ENCODE measurements around the gene GABPB2. TPM values are rescaled to one million over a fixed set of nuclear protein-coding genes. Genes with fewer than 3 reads are reported as not detected.

GABPB2 gene
- total RNA-seq, 2 donors from 2014 or later = 4.3 to 9.1 TPM

DNA sequence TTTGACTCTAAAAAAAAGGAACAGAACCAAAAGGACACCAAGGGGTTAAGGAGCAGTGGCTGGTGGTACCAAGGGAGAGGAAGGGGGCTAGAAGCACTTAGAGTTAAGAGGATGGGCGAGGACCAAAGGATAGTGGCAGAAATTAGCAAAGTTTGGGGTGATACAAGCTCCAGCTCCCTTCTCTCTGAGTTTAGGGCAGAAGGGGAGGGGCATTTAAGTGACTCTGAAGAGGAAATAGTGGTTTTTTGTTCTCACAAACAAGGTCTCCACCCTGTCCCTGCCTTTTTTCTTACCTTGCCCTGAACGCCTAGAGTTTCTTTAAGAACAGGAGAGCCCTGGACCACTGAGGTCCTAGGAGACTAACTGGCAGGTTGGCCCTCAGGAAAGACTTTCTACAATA is 14.4 kb upstream of the GABPB2 start:
- H3K27ac ChIP-seq = peak overlapping the region; percentile 8 to 97 (median 59)
- H3K36me3 ChIP-seq (replicated peaks in 1 of 2; ENCODE audit: insufficient read depth in 1 of 2, low read depth in 2 of 2) = peaks cover 0 to 18% of the 10 kb centered on the region in 2 donors
- no peak overlapping the region for H3K4me3 ChIP-seq
- 37 to 48% methylated on average over 2 of the region's 2 CpGs for WGBS, 2 donors
- H3K4me1 ChIP-seq = peaks cover 35% of the 10 kb centered on the region
- TF ChIP-seq, protein P1, sequence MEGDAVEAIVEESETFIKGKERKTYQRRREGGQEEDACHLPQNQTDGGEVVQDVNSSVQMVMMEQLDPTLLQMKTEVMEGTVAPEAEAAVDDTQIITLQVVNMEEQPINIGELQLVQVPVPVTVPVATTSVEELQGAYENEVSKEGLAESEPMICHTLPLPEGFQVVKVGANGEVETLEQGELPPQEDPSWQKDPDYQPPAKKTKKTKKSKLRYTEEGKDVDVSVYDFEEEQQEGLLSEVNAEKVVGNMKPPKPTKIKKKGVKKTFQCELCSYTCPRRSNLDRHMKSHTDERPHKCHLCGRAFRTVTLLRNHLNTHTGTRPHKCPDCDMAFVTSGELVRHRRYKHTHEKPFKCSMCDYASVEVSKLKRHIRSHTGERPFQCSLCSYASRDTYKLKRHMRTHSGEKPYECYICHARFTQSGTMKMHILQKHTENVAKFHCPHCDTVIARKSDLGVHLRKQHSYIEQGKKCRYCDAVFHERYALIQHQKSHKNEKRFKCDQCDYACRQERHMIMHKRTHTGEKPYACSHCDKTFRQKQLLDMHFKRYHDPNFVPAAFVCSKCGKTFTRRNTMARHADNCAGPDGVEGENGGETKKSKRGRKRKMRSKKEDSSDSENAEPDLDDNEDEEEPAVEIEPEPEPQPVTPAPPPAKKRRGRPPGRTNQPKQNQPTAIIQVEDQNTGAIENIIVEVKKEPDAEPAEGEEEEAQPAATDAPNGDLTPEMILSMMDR (IDR thresholded peaks at IDR 0.05) = no peak
- TF ChIP-seq POLR2A (IDR thresholded peaks at IDR 0.05) = no peak
- H3K27me3 ChIP-seq = no peaks in the 10 kb centered on the region
- ATAC-seq (no peak), DNase-seq (no peak)
- no peaks in the 10 kb centered on the region for H3K9me3 ChIP-seq
- intact Hi-C loops (cut with DNase I) = no loop called here

DNA sequence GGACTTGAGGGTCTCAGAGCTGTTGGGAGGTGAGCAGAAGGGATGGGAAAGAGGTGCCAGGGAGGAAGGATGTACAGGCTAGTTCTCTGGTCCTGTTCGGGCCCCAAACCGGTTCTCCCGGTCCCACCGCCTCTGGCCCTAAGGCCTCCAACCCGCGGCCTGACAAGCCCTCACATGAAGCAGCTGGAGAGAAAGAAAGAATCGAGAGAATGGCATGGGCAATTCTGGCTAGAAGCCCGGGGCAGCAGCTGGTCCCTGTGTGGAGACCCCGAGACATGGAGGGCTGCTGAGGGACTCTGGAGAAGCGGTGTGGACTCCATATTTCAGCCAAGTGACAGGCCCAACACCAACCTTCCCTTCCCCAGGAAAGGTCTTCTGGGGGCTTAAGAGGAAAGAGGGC is 11.9 kb upstream of the GABPB2 start:
- H3K4me1 ChIP-seq = peaks cover 35% of the 10 kb centered on the region
- H3K4me3 ChIP-seq = peak overlapping the region; percentile 29 to 97
- intact Hi-C loops (cut with DNase I) = no loop called here
- no peaks in the 10 kb centered on the region for H3K9me3 ChIP-seq
- no peak for TF ChIP-seq POLR2A (IDR thresholded peaks at IDR 0.05)
- TF ChIP-seq, protein P1 (IDR thresholded peaks at IDR 0.05) = no peak
- H3K27me3 ChIP-seq = no peaks in the 10 kb centered on the region
- 0% methylated on average over 10 of the region's 10 CpGs for WGBS, 2 donors
- H3K36me3 ChIP-seq (replicated peaks in 1 of 2; ENCODE audit: insufficient read depth in 1 of 2, low read depth in 2 of 2) = peaks cover 0 to 12% of the 10 kb centered on the region in 2 donors
- ATAC-seq (peak; percentile 49), DNase-seq (peak; percentile 70 to 85 (median 80))
- peak overlapping the region; percentile 79 to 97 (median 89) for H3K27ac ChIP-seq

DNA sequence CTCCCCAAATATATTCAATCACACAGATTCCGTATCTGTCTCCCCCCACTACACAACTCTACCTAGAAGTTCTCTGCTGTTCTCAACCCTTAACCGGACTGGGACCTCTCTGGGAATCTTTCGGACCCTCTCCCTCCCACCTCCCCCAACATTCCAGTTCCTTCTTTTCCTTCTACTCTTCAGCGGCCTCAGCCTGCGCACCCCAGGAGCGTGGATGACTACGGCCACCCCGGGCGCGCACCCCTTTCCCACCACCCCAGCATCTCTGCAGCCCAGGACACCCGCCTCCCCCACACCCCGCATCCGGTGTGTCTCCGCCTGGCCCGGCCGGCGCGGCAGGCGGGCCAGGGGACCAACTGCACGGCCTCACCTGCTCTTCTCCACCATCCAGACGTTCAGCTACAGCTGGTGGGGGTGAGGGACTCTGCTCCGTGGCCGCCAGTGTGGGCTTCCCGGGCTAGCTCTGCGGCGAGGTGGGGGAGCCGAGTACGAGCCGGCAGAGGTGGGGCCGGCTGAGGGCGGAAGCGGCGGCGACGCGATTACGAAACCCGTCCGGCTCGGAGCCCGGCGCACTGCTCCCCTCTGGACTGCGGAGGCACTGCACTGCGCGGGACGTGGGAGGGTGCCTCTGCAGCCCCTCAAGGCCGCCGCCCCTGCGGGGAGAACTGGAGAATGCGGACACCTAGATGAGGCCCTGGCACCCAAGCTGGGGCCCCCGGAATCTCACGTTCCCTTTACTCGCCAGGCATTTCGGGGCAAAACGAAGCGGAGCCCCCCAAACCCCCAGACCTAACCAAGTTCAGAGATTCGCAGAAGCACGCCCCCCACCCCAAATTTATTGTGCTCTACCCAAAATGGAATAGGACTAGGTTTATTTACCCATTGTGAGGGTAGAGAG is 11.2 kb upstream of the GABPB2 start, which contains the start of gene CDC42SE1:
Gene CDC42SE1, minus strand, starts transcription at position 514 of the 898 bp plus-strand sequence. CDS start 3,892 bp downstream, outside the sequence.
- ATAC-seq (peak; percentile 92), DNase-seq (peak; percentile 79 to 82 (median 81))
- Histone ChIP-seq H3K36me3 (replicated peaks in 1 of 2; ENCODE audit: insufficient read depth in 1 of 2, low read depth in 2 of 2) (peaks cover 0 to 8% of the 10 kb centered on the region in 2 donors), H3K27ac (peak within 1 kb of the TSS; percentile 79 to 97 (median 89)), H3K9me3 (no peaks in the 10 kb centered on the region), H3K27me3 (no peaks in the 10 kb centered on the region), H3K4me1 (peaks cover 35% of the 10 kb centered on the region), H3K4me3 (peak within 1 kb of the TSS; percentile 29 to 97)
- 0 to 1% methylated on average over 33 to 58 of the region's 58 CpGs for WGBS, 2 donors
- intact Hi-C loops (cut with DNase I) = no loop called here
- peak; percentile 69 to 92 (median 88) for TF ChIP-seq POLR2A (IDR thresholded peaks at IDR 0.05)
- TF ChIP-seq, protein P1 (IDR thresholded peaks at IDR 0.05) = peak; percentile 62 to 91 (median 85)

DNA sequence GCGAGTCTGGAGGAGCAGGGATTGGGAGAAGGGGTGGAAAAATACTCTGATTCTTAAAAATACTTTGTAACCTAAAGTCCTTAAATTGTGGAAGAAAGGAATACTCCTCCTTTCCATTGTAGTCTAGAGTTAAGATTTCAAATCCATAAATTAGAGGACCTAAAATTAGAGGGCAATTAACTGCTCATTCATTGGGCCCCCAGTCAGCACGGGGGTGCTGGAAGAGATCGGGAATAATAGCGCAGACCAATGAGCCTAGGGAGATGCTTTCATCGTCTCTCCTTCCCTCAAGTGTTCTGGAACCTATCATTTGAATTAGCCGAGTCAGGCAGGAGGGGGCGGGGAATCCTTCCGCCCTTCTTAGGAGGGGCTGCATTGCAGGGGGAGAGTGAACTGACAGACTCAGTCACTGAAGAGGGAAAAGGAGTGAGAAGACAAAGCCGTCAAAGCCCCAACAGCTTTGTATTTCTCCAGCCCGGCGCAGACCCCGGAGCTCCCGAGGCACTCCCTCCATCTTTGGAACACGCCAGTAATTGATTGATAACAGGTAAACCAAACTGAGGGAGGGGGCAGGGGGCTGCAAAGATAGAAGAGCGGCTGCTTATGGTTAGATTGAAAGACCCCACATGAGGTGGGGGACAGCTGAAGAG is 10.4 kb upstream of the GABPB2 start, which contains the start of gene MLLT11:
Gene MLLT11, plus strand, starts transcription at position 391 of the 650 bp plus-strand sequence. CDS start 6,828 bp downstream, outside the sequence.
- DNase-seq (peak in 2 of 4 donors; percentile 16 to 31), ATAC-seq (peak; percentile 22)
- Histone ChIP-seq H3K4me3 (peak within 1 kb of the TSS; percentile 29 to 97), H3K27ac (peak within 1 kb of the TSS; percentile 79 to 97 (median 89)), H3K9me3 (no peaks in the 10 kb centered on the region), H3K36me3 (replicated peaks in 1 of 2; ENCODE audit: insufficient read depth in 1 of 2, low read depth in 2 of 2) (peaks cover 0 to 4% of the 10 kb centered on the region in 2 donors), H3K27me3 (no peaks in the 10 kb centered on the region), H3K4me1 (peaks cover 35% of the 10 kb centered on the region)
- 9 to 15% methylated on average over 13 to 15 of the region's 15 CpGs for WGBS, 2 donors
- intact Hi-C loops (cut with DNase I) = no loop called here
- TF ChIP-seq POLR2A (IDR thresholded peaks at IDR 0.05) = no peak
- TF ChIP-seq, protein P1 (IDR thresholded peaks at IDR 0.05) = no peak

Data from body of pancreas (tissue), 4 donors.